HG02610 (cell line): ENCODE results near the gene OR8B12.
A peak's percentile ranks its signal among the peaks of the same experiment; 100 is the strongest.

Experiments
- ATAC-seq: cut with Tn5 transposase; IDR thresholded peaks from one replicate; pipeline ENCODE4 v1.9.1; 2021; ENCODE audit warnings: mild to moderate bottlenecking, moderate library complexity; ENCODE audit not compliant: unreplicated experiment

Gene OR8B12, protein sequence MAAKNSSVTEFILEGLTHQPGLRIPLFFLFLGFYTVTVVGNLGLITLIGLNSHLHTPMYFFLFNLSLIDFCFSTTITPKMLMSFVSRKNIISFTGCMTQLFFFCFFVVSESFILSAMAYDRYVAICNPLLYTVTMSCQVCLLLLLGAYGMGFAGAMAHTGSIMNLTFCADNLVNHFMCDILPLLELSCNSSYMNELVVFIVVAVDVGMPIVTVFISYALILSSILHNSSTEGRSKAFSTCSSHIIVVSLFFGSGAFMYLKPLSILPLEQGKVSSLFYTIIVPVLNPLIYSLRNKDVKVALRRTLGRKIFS

GRCh38 chr11:124543554-124543953, at the start of gene OR8B12:
Gene OR8B12, minus strand, starts transcription at chr11:124543654. Its CDS starts 0 bp downstream, at chr11:124543654.
- no peak for ATAC-seq

DNA sequence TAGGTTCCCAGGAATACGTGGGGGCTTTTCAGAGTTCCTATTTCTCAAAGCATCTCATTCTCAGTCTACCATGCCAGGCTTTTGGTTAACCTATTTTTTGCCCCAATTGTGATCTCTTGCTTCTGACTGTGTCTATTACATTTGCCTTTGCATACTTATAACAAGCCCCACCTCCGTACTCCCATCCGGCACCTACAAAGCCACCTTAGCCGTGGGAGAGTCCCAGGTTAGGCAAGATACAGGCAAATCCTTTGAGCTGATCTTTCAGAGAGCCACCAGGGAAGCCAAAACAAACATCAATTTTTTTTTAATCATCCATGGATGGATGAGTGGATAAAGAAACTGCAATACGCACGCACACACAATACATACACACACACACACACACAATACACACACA, 49.2 kb upstream of the OR8B12 start:
- ATAC-seq = no peak

DNA sequence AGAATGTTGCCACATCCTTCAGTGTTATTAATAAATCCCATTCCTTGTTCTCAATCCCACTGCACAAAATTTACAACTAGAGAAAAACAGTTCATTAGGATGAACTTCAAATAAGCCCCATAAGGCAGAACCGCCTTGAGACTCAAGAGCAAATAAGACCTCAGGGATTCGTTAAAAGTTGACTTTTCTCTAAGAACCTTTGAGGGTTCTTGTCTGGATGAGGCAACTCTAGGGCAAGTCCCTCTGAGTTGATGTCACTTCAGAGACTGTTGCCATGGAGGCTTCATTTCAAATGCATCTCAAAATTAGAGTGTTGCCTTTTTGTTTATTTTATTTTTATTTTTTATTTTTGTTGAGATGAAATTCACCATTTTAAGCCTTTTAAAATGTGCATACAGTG, 48.0 kb upstream of the OR8B12 start:
- ATAC-seq = no peak

DNA sequence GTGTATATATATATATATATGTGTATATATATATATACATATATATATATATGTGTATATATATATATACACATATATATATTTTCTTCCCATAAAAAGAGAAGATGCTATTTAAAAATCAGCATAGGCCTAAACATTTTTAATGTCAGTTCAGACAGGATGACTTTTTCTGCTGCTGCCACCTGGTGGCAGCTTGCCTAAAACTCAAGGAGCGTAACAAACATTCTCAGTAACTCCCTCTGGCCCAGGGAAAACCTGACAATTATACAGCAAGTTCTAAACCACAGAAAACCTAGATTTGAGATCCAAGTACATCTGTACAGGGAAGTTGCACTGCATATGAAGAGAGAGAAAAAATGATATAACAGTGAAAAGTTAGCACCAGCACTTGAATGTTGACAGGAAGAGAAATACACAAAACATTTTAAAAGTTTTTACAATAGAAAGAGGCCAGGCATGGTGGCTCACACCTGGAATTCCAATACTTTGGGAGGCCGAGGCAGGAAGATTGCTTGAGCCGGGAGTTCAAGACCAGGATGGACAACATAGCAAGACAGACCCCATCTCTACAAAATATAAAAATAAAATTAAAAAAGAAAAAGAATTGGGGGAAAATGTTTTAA, 42.9 kb upstream of the OR8B12 start:
- ATAC-seq = peak; percentile 57

- ATAC-seq = no peak
These were observed 41.4 kb upstream of the OR8B12 start for GRCh38 chr11:124584681-124585372.

- no peak for ATAC-seq
These were observed 40.3 kb upstream of the OR8B12 start for GRCh38 chr11:124583781-124584180.

GRCh38 chr11:124582565-124582964, 39.1 kb upstream of the OR8B12 start:
- no peak for ATAC-seq

- ATAC-seq = no peak
These were observed 38.4 kb upstream of the OR8B12 start for GRCh38 chr11:124581817-124582216.

DNA sequence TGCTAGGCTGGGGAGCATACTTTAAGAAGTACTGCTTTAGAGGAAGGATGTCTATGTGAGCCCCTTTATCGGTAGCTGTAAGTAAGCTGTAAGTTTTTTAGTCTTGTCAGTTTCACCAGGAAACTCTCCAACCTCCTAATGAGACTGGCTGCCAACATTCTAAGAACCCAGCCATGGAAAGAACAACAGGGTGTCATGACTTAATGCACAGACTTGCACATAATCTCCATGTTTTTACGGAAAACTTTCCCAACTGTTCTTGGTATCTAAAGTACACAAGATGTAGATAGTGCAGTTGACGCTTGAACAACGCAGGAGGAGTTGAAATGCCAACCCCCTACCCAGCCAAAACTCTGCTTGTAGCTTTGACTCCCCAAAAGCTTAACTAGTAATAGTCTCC, 35.3 kb upstream of the OR8B12 start:
- ATAC-seq = no peak

- no peak for ATAC-seq
These were observed 34.4 kb upstream of the OR8B12 start for GRCh38 chr11:124577716-124578427.

DNA sequence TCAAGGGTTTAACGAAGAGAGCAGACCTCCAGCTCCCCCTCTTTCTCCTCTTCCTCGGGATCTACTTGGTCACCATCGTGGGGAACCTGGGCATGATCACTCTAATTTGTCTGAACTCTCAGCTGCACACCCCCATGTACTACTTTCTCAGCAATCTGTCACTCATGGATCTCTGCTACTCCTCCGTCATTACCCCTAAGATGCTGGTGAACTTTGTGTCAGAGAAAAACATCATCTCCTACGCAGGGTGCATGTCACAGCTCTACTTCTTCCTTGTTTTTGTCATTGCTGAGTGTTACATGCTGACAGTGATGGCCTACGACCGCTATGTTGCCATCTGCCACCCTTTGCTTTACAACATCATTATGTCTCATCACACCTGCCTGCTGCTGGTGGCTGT, 26.7 kb upstream of the OR8B12 start:
- no peak for ATAC-seq

- no peak for ATAC-seq
These were observed 26.2 kb upstream of the OR8B12 start, which contains the start of gene OR8A1 for GRCh38 chr11:124569697-124570096. Gene OR8A1, plus strand, starts transcription at chr11:124569997. Its CDS starts 123 bp downstream, at chr11:124570120.

DNA sequence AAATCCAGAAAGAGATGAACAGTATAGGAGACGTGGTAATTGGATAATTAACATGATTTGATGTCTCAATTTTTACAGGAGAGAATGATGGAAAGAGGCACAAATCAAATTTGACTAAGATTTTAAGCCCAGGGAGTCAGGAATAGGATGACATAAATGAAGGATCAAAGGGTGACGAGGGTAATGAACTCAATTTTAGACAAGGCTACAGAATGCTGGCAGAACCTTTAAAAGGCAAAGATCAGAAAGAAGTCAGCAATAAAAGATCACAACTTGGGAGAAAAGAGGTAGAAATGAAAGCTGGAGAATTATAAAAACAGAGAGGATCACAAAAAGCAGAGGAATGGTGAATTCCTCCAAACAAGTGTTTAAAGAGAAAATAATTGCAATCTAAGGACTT, 13.4 kb upstream of the OR8B12 start:
- ATAC-seq = no peak

- ATAC-seq = no peak
These were observed 8.5 kb upstream of the OR8B12 start for GRCh38 chr11:124551987-124552386.

GRCh38 chr11:124551189-124551588, 7.7 kb upstream of the OR8B12 start:
- ATAC-seq = no peak

GRCh38 chr11:124543145-124543544, 309 bp downstream of the OR8B12 start:
- no peak for ATAC-seq

GRCh38 chr11:124541204-124541603, 2.2 kb downstream of the OR8B12 start:
- ATAC-seq = no peak

- ATAC-seq = no peak
These were observed 5.4 kb downstream of the OR8B12 start for GRCh38 chr11:124538019-124538418.

DNA sequence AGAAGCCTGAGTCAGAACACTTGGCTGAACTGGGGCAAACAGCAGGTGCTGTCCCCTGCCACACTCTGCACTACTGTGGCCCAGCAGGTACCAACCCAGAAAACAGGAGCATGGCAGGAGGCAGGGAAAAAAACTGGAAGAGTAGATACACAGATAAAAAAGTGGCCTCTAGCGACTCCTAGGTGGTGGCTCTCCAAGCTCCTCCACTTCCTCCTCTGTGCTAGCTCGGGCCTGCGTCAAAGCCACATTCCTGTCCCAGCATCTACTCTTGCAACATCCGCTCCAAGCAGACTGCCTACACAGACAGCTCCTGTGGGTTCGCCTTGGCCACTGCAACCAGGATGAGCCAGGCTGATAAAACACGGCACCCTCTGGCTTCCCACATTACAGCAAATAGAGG, 6.9 kb downstream of the OR8B12 start:
- no peak for ATAC-seq

- ATAC-seq = no peak
These were observed 7.8 kb downstream of the OR8B12 start for GRCh38 chr11:124535552-124536232.

DNA sequence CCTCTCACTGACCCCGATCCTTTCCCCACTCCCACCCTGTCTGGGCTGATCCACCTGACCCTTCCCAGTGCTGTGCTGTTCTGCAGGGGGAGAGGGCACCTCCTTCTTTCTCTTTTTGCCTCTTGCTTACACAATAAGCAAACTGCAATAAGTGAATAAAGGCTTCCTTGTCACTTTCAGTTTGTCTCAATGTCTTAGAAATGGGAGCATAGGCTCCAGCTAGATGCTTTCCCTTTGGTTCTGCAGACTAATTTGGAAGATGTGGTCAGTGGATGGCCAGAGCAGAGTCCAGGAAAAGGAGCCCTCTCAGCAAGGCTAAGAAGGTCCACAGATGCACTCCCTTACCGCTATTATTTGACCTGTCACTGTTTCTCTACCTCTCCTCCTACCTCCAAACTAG, 9.4 kb downstream of the OR8B12 start:
- no peak for ATAC-seq
